ENCODE data around the gene HPCA.
A peak's percentile ranks its signal among the peaks of the same experiment; 100 is the strongest.

Gene HPCA

DNA sequence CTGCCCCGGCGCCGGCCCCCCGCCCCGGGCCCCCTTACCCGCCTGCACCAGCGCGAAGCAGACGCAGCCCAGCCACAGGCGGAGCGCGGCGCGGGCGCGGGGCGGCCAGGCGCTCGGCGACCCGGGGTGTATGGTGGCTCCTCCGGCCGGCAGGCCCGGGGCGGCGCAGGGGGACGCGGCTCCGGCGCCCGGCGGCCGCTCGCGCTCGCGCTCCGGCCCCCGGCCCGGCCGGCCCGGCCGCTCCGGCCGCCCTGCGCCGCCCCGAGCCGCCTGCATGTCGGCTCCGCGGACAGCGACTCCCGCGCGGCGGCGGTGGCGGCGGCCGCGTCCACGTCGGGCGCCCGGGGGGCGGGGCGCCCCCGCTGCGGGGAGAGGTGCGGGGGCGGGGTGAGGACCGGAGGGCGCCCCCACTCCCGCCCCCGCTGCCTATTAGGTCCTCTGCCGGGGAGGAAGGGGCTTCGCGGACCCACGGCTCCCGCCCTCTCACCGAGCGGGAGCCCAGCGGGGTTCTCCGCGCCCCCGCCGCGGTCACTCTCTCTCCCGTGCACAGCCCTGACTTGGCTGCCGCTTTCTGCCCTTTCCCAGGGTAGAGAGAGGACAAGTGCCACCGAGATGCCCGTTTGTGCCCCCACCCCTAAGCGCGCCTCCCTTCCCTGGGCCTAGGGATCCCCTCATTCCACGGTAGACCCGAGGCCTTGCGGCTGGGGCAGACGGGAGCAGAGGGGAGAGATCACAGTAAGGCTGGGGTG, 15.5 kb upstream of the HPCA start, which contains the start of gene FNDC5:
TSS of gene FNDC5 (minus strand) at position 298 of the 749 bp plus-strand sequence.
- H3K27ac ChIP-seq, result peak within 1 kb of the TSS in 1 of 21 experiments; percentile 33
- H3K4me3 ChIP-seq, result peak within 1 kb of the TSS in 5 of 7 experiments; percentile 12 to 42 (median 25)

DNA sequence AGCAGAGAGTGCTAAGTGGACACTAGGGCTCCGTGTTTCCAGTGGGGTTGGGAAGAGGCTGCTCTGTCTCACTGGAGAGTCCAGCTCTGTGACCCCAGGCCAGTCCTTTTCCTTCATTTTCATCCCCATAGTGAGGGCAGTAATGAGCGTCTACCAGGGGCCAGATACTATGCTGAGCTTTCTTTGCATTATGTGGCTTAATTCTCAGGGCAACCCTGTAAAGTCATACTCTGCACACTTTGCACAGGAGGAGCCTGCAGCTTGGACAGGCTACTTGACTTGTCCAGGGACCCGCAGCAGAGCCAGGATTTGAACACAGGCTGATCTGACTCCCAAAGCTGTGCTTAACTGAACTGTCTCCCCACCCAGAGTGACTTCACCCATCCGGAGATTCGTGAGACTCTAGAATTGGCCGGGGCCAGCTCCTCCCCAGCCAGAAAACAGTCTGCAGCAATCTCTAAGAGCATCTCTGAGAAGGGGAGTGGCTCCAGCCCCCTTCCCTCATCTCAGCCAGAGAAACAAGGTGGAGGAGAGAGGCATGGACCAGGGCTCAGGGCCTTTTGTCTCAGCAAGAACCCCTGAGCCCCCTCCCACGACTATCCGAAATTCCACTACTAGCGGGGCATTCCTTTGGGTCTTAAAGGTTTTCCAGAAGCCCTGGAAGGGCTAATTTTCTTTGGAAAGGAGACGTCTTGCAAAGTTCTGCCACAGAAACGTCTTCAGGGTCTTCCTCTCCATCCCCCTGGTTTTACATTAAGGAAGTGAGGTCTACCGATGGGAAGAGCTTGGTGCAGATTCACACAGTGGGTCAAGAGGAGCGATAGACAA, 14.7 kb upstream of the HPCA start:
- Histone ChIP-seq H3K4me3 (peak overlapping the region in 1 of 7 experiments; percentile 37), H3K27ac (peak overlapping the region in 1 of 21 experiments; percentile 33)

DNA sequence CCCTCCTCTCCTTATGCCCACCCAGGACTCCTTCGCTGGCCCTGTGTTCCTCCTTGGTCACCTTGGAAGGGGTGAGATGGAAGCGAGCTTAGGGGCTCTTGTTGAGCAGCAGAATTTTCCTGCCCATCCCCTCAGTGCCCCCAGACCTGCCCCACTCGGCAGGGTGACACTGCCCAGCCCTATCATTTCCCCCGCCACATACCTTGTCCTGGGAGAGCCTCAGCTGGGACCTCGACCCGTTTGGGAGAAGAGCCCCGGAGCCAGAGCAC, 14.2 kb upstream of the HPCA start:
- Histone ChIP-seq H3K4me3 (no peak overlapping the region), H3K27ac (no peak overlapping the region)

DNA sequence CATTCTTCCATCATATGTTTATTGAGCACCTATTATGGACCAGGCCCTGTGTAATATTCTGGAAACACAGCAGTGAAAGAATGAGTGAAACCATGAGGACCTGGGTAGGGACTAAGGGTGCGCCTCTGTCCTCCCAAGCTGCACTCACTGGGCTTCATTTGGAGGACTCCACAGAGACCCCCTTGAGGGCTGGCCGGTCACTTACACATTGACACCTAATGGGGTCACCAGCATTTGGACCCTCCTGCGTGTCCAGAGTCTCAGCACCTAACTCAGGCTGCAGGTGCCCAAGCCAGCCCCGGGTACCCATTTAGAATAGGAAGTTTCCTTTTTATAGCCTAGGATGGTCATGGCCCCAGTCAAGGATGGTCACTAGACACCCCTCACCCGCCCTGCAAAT, 12.8 kb upstream of the HPCA start:
- Histone ChIP-seq H3K4me3 (no peak overlapping the region), H3K27ac (no peak overlapping the region)

DNA sequence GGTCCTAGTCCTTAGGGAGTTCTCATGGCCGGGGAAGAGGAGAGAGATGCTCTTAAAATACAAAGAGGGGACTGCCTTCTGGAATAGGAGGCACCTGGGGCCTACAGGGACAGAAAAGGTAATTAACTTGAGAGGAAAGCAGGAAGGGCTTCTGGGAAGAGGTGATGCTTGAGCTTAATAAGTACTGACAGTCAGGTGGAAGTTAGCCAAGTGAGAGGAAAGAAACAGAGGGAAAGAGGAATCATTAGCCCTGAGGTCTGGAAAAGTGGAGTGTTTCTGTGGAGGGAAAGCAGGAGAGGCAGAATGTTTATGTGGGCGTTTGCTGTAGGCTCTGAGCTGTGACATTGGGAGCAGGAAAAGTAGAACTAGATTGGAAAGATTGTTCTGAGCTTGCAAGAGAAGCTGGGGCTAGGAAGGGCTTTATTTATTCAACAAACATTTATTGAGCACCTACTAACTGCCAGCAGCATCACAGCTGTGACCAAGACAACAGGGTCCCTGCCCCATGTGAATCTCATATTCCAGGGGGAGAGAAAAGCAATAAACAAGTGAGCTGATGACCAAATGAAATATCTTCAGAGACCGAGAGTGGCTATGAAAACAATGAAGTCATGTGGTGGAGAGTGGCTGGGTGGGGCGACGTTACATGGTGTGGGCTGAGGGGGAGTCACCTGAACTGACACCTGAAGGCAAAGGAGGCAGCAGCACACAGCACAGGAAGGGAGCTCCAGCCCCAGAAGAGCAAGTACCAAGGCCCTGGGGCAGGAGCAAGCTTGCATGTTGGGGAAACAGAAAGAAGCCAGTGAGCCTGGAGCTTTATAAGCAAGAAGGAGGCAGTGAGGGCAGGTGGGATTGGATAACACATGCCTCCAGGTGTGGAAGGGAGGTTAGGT, 11.2 kb upstream of the HPCA start:
- no peak overlapping the region for H3K4me3 ChIP-seq

DNA sequence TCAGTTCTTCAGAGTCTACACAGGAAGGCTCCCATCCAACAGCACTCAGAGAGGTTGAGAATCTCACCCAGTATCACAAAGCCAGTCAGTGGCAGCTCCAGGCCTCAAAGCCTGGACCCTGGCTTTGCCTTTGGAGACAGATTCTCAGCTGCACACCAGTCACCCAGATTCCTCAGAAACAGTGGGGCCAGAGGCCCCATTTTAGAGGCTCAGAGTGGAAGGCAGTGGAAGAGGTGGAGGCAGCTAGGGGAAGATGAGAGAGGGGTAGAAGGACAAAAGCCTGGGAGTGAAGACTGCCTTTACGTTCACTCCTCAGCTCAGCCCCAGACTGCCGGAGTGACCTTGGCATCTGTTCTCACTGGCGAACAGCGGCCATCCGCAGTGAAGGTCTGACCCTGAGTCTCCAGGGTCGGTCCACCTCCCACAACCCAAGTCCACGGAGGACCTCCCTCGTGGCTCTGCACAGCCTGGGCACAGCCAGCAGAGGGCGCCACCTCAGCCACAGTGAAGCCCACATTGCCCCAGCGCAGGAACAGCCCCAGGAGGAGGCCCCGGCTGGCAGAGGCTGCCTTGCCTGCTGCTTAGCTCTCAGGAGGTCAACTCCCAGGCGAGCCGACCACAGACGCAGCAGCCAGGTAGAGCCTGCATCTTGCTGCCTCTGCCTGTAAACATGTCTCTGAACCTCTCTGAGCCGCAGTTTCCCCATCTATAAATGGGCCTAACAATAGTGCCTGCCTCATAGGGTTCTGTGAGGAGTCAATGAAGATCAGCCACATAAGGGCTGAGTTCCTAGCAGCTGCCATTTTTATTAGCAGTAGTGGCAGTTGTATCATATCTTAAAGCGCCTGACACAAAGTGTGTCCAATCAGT, 9.7 kb upstream of the HPCA start:
- H3K4me3 ChIP-seq, result no peak overlapping the region

More for the DNA sequence above, 11.2 kb upstream of the HPCA start:
- H3K27ac ChIP-seq, result no peak overlapping the region

DNA sequence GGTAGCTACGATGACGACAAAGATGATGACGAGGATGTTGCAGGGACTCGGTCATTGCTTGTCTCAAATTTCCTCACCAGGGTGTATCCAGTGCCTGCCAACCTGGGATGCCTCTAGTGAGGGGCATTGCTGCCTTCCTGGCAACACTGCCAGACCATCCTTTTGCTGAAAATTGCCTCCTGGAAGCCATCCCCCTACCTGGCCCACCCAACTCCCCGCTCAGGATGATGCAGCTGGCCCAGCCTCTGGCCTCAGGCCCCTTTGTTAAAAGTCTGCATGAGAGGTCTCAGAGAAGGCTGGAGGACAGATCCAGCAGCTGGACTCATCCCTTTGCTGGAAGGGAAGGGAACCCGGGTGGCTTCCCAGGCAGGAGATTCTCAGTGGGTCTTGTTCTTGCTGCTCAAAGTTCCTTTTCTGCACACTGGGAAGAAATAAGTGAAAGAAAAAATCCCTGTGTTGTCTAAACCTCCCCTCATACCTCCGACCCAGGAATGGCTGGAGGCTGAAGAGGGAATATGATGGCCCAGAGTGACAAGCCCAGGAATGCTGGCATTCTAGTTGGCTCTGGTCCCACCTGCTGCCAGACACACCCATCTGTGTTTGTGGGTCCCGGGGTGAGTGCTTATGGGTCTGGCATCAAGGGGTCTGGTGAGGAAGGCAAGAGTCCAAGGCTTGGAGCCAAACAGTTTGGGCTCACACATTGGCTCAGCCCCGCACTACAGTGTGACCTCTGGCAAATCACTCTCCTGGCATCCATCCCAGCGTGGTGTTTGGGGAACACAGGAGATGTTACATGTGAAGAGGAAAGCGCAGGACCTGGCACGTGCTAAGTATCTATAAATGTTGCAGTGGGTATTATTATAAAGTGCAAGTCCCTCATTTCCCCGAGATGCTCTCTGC, 8.8 kb upstream of the HPCA start:
- Histone ChIP-seq H3K4me3 (no peak overlapping the region), H3K27ac (no peak overlapping the region)

More for the DNA sequence above, 9.7 kb upstream of the HPCA start:
- no peak overlapping the region for H3K27ac ChIP-seq

DNA sequence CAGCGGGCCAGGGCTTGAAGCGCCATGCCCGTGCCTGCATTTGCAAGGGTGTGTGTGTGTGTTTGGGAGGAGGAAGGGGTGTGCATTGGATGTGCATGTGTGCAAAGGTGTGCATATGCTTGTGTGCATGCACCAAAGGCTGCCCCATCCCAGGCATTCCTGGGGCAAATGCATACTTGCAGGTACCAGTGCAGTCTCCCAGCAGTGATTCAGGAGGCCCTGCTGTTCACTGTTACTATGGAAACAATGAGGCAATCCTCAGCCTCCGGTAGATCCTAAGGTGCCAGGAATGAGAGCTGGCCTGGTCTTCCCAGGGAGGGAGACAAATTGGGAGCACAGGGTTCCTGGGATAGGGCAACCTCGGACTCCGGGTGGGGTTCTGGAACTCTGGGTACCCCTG, 8.1 kb upstream of the HPCA start:
- Histone ChIP-seq H3K27ac (no peak overlapping the region), H3K4me3 (no peak overlapping the region)

DNA sequence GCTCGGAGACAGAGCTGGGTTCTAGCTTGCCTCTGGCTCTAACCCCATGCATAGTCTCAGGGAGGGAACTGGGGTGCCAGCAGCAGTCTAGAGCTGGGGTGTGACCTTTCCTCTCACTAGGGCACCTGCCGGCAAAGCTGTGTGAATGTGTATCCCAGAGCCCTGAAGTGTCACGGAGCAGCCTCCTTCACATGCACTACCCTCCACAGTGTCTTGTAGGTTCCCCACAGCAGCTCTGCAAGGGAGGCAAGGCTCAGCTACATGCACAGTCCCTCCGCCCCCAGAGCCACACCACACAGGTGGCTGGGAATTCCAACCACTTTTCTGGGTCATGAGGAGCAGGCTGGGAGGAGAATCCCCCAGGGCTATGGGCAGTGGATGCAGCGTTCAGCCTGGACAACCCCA, 7.7 kb upstream of the HPCA start:
- Histone ChIP-seq H3K27ac (no peak overlapping the region), H3K4me3 (no peak overlapping the region)

DNA sequence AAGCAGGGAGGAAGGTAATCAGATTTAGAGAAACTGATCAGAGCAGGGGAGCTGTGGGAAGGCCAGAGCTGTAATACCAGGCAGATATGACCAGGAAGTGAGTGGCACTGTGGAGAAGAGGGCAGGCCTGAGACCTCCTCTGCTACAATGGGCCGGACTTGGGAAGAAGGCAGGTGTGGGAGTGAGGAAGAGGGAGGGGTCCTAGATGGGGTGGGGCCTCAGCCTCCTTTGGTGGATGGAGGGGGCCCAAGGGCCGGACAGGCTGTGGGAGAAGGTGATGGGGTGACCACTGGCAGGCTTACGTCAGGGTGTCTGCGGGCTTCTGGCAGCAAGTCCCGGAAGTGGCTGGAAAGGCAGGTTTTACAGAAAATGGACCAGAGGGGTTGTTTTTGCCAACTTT, 5.0 kb upstream of the HPCA start:
- no peak overlapping the region for H3K27ac ChIP-seq
- no peak overlapping the region for H3K4me3 ChIP-seq

DNA sequence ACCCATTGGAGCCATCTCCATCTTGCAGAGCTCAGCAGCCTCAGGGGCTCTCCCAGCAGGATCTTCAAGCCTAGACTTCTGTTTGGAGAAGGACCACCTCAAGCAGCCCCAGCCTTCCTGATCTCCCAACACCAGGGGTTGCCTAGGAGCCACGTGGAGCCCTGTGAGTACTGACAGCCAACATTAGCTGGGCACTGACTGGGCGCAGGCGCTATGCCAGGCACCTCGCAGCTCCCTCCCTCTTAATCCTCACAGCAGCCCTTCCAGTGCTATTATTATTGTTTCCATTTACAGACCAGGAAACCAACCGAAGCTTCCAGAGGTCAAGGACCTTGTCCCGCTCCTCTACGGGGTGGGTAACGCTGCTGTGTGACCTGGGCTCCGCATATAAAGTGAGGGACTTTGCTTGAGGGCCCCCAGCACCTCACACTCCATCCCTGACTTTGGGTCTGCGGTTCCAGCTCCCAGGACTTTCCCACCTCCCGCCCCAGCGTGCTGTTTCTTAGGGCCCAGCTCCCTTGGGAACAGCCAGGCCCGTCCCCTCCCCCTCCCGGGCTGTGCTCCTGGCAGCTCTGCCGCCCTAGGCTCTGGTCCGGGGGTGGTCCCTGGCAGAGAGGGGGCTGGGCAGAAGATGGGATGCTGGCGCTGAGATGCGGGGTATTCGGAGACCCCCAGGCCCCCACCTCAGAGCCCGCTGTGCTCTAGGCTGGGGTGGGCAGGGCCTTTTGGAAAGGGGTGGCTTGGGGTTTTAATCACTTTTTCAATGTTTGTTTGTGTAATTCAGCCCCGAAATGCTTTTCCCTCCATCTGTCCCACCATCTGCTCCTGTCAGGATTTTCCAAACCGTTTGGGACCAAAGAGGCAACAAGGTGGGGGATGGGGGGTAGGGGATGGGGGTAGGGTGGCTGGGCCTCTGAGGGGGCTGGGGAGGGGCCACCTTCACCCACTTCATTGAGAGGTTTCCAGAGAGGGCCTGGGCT, 4.1 kb upstream of the HPCA start:
- no peak overlapping the region for H3K4me3 ChIP-seq
- no peak overlapping the region for H3K27ac ChIP-seq

DNA sequence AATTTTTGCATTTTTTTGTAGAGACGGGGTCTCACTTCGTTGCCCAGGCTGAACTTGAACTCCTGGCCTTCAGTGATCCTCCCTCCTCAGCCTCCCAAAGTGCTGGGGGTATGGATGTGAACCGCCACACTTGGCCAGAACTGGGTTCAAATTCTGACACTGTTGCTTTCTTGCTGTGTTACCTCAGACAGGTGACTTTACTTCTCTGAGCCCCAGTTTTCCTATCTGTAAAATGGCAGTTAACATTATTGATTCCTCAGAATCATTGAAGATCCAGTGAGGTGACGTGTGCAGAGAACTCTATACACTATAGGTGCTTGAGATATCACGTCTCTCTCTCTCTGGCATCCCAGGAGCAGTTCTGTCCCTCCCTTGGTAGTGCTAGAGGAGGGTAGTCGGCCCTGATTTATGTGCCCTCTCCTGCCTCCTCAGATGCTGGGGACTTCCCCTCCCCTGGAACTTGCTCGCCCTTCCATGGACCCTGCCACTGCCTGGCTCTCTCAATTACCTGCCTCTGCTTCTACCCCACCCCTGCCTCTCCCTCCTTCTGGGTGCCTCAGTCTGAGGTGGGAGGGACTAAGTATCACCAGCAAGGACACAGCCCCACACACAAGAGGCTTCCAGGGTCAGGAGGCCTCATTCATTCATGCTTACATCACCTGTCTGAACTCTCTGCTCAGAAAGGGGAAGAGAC, 2.8 kb upstream of the HPCA start:
- Histone ChIP-seq H3K4me3 (no peak overlapping the region), H3K27ac (no peak overlapping the region)

DNA sequence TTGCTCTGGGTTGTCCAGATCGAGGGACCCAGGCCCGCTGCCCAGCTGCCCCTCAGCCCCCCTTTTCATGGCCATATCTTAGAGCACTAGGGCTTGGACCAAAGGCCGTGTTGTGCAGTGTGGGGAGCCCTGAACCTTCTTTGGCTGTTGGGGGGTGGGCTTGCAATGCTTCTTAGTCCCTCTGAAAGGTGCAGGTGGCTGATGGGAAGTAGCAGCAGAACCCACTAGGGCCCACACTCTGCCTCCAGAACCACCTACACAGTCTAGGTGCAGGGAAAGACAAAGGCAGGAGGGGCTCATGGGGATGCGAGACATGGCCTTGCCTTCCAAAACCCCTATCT, 2.3 kb upstream of the HPCA start:
- Histone ChIP-seq H3K27ac (no peak overlapping the region), H3K4me3 (no peak overlapping the region)

DNA sequence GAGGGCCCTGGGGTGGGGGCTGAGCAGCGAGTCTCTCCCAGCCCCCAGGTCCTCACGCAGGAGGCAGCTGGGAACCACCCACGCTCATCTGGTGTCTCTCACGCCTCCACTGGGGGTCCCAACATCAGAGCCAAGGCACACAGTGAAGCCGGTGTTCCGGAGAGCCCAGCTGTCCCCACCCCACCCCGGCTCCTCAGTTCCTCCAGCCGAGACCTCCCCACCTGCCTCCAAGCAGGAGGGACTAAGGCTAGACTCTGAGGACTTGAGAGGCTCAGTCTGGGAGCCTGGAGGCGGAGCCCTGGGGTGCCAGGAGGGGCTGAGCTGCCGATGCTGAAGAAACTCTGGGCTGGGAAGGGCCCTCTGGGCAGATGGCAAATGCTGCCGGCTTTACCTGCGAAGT, 1.6 kb upstream of the HPCA start:
- no peak overlapping the region for H3K27ac ChIP-seq
- H3K4me3 ChIP-seq, result no peak overlapping the region

DNA sequence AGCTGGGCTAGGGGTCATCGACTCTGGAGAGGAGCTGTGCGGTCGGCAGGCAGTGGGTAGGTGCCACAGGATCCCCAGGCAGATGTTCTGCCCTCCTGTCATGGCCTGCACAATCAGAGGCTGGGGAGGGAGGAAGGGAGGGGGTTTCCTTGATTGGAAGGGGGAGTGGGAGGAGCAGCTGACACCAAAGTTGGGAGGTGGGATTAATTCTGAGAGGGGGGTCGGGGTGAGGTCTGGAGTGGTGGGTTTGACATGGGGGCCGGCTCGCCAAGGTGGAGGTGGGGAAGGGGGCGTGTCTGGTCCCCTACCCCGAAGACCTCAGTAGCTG, 651 bp upstream of the HPCA start:
- no peak overlapping the region for H3K27ac ChIP-seq
- H3K4me3 ChIP-seq, result no peak overlapping the region

DNA sequence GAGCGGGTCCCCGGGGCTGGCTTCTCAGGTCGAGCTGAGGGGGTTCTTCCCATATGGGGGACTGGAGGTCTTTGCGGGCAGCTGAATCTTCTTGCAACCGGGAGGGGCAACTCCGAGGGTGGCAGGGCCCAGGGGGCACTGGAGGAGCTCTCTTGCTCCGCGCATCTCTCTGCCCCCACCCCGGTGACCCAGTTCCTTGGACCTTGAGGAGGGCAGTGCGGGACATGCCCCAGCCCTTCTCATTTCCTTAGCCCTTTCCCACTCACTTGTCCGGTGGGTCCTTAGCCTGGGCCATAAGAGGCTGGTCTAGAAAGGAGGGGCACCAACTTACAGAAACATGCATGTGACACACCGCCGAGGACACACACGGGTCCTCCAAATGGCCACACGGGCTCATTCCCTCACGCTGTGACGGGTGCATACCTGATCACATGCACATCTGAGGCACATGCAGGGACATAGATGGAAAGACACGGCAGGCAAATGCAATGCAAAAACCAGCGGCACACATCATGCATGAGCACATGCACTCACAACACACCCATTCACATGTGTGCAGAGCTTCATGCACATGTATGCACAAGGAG, 630 bp downstream of the HPCA start:
- Histone ChIP-seq H3K4me3 (no peak overlapping the region), H3K27ac (no peak overlapping the region)

DNA sequence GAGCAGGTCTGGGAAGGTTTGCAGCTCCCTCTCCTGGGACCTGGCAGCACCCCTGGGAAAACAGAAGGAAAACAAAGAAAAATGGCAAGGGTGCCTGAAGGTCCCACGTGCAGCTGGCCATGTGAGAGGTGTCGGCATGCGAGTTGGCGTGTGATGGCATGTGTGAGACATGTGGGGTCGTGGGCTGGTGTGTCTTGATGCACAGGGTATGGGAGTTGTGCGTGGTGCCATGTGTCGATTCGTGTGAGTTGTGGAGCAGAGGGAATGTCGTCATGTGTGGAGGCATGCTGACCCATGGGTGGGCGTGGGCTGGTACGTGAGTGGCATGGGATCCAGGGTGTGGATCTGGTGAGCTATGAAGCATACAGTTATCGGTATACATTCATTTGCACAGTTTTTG, 1.3 kb downstream of the HPCA start:
- Histone ChIP-seq H3K4me3 (no peak overlapping the region), H3K27ac (no peak overlapping the region)

Data from skin epidermis (tissue), 12 donors.